GM19023 (cell line): ENCODE results near the gene ERH.
A peak's percentile ranks its signal among the peaks of the same experiment; 100 is the strongest.
"Not testable (repeated sequence)": the region's sequence is repeated elsewhere in the genome, so short reads cannot be mapped to it uniquely, and the experiment has no call there.

Experiments used
- ATAC-seq: cut with Tn5 transposase; IDR thresholded peaks from one replicate; pipeline ENCODE4 v1.9.1; 2021; ENCODE audit warnings: mild to moderate bottlenecking, moderate library complexity; ENCODE audit not compliant: unreplicated experiment

The ERH gene

DNA sequence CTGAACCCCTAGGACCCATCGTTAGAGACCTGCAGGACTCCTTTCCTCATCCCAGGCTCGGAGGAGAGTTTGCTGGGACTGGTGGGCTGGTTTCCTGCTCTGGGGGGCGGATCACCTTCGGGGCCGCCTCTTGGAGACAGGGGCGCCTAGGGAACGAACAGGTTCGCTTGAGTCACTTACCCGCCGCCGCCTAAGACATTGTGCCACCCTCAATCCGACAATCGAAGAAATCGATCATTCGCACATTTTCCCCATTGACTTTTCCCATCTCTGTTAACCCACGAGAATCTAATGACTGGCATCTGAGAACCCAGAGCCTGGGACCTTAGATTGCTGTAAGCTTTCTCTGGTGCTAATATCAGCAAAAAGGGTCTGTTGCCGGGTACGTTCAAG lies 715 bp upstream of the ERH start:
- ATAC-seq, result no peak

DNA sequence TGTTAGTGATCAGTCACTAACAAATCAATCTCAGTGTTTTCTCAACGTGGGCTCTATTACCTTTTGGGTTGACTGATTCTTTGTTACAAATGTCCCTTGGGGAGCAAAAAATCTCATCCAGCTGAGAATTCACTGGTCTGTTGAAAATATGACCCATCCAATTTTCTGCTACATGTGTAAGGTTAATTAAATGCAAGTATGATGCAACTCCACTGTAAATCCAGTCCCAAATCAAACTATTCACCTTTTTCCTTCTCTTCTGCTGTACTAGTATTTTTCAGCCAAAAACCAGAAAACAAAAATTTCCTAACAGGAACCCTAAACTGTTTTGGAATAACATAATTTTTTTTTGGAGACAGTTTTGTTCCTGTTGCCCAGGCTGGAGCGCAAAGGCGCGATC lies 2.2 kb downstream of the ERH start:
- no peak for ATAC-seq

- ATAC-seq, result no peak
These were observed 5.6 kb downstream of the ERH start for GRCh38 chr14:69392481-69392880.

- not testable (repeated sequence) for ATAC-seq
These were observed 6.7 kb downstream of the ERH start for GRCh38 chr14:69391400-69391799.

GRCh38 chr14:69387311-69387710 lies 10.8 kb downstream of the ERH start:
- no peak for ATAC-seq

DNA sequence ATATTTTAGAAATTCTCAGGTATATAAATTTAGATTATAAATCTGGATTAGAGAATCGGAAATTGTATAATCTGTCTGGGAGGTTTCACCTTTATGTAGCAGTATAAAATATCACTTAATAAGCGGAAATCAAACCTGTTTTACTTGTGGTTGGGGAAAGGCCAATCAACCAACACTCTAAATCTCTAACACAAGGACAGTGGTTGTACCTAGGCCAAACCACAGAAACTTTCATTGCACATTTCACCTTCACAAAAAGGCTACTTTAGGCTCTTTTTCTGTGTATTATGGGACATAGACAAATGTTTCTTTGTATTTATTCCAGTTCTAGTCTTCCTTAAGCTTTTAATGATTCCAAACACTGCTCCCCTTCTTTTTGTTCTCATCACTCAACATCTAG lies 19.8 kb downstream of the ERH start:
- no peak for ATAC-seq

GRCh38 chr14:69376439-69376838 lies 21.7 kb downstream of the ERH start:
- ATAC-seq, result no peak

DNA sequence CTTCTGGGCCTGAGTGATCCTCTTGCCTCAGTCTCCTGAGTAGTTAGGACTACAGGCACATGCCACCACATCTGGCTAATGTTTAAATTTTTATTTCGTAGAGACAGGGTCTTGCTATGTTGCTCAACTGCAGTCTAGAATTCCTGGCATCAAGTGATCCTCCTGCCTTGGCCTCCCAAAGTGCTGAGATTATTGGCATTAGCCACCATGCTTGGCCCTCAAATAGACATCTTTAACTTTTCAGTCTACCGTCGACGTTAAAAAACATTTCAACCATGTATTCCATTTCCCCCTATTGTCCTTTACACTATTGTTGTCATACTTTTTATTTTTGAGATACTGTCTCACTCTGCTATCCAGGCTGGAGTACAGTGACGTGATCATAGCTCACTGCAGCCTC lies 22.4 kb downstream of the ERH start:
- no peak for ATAC-seq

DNA sequence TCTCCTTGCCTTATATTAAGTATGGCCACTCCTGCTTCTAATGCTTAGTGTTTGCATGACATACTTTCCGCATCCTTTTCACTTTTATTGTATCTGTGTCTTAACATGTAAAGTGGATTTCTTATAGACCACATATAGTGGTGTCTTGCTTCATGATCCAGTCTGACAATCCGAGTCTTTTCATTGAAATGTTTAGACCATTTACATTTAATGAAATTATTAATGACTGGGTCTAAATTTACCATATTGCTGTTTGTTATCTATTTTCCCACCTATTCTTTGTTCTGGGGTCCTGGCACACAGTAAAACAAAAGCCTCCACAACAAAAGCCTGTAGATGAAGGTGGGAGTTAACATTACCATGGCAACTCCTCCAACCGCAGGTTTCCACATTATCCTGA lies 22.9 kb downstream of the ERH start:
- ATAC-seq, result no peak

GRCh38 chr14:69374235-69374634 lies 23.9 kb downstream of the ERH start:
- no peak for ATAC-seq

DNA sequence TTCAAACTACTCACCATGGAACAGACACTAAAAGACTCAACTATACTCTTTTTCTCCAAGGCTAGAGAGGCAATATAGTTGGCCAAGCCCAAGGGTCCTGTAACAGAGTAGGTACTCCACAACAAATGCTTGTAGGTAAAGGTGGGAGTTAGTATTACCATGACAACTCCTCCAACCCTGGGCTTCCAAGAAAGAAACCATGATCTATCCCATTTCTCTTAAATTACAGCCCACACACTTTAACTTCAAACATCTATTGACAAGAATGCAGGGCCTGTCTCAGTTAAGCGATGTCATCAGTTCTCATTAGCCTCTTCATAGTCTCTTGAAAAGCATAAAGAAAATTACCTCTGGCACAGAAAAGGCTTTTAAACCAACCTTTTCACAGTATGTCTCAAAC lies 25.0 kb downstream of the ERH start:
- ATAC-seq, result no peak

DNA sequence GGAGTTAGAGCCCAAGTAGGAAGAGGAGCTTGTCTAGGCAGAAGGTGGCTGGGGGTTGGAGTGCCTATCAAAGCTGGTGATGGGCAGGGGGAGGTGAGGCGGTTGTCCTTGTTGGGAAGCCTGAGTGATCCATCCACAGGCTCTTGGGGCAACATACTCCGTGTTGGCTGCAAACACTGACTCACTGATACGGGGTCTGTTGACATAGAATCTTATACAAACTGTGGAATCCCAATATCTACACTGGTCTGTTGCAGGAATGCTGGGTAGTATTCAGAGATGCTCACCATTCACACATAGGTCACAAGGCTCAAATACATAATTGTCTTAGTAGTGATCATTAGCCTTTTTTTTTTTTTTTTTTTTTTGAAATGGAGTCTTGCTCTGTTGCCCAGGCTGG lies 26.0 kb downstream of the ERH start:
- ATAC-seq, result no peak

- no peak for ATAC-seq
These were observed 28.0 kb downstream of the ERH start for GRCh38 chr14:69370061-69370460.

- ATAC-seq, result no peak
These were observed 29.7 kb downstream of the ERH start for GRCh38 chr14:69368381-69368780.

GRCh38 chr14:69366761-69367160 lies 31.3 kb downstream of the ERH start:
- no peak for ATAC-seq

GRCh38 chr14:69366069-69366468 lies 32.0 kb downstream of the ERH start:
- ATAC-seq, result no peak

DNA sequence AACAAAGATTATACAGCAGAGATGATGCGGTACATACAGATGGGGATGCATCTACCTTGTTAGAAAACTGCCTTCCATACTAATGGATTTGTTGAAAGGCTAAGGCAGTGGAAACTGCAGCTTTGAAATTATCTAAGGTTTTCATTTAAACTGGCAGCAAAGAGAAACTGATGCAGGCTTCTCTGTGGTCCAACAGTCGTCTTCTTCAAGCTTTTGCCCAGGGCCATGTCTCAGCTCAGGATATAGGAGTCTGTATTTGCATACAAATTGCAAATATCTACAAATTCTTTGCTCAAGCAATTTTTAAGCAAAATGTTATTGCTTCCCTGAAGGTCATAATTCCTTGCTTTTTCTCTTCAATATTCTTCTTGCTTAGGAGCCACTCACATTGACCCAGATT lies 33.7 kb downstream of the ERH start:
- no peak for ATAC-seq

- ATAC-seq, result no peak
These were observed 34.1 kb downstream of the ERH start for GRCh38 chr14:69363964-69364363.

- no peak for ATAC-seq
These were observed 35.0 kb downstream of the ERH start for GRCh38 chr14:69363055-69363454.

DNA sequence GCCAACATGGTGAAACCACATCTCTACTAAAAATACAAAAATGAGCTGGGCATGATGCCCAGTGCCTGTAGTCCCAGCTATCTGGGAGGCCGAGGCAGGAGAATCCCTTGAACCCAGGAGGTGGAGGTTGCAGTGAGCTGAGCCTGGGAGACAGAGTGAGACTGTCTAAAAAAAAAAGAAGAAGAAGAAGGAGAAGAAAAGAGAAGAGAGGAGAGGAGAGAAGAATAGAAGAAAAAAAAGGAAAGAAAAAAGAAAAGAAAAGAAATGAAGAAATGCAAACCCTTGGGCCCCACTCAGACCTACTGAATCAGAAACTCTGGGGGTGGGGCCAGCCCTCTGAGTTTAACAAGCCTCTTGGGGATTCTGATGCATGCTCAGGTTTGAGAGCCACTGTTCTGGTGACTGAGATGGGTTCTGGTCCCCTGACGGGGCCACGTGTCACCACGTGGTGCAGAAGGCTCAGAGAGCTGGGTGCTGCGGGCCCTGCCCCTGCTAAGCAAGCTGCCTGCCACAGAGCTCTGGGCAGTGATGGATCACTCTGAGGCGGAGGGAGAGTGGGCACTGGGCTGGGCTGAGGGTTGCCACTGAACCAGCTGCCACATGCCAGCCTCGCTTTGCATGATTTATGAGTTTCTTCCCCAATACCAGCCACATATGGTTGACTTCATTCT lies 37.5 kb downstream of the ERH start:
- ATAC-seq, result peak; percentile 53

DNA sequence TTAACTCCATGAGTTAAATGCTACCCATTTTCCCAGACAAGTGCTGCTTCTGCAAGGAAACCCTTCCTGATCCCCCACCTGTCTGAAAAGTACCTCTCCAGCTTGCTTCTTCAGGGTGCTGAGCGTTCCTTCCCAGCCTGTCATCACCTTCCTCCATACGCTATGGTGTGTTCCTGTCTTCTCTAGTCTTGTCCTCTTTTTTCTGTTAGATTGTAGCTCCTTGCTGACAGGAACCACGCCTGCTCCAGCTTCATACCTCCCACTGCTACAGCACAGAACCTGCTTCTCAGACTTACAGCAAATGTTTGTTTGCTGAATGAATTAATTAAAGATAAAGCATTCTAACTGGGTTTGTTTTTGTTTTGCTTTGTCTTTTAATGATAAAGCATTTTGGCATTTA lies 39.1 kb downstream of the ERH start:
- no peak for ATAC-seq

GRCh38 chr14:69358233-69358963 lies 39.7 kb downstream of the ERH start:
- no peak for ATAC-seq
